SKM-1 (cell line): ENCODE results near the gene CDC42.

Experiments
- DNase-seq: peaks from one replicate; lab custom pipeline; 2025; ENCODE audit not compliant: unreplicated experiment; lab: John Stamatoyannopoulos, UW

The CDC42 gene

DNA sequence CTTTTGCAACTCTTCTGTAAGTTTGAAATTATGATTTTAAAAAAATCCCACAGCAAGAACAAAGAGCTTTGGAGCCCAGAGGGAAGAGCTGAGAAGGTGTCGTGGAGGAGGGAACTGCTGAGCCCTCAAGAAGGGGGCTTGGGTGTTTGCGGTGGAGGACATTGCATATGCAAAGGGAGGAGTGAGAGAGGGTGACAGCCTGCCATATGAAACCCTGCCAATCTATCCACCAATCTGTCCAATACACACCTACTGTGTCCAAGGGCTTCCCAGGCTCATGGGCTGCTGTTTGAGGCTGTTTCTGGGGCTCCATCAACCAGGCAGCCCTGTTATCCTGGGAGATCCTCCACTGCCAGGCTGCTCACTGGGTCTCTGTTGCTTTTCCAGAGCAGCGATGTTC is 75.2 kb downstream of the CDC42 start:
- DNase-seq, result no peak

DNA sequence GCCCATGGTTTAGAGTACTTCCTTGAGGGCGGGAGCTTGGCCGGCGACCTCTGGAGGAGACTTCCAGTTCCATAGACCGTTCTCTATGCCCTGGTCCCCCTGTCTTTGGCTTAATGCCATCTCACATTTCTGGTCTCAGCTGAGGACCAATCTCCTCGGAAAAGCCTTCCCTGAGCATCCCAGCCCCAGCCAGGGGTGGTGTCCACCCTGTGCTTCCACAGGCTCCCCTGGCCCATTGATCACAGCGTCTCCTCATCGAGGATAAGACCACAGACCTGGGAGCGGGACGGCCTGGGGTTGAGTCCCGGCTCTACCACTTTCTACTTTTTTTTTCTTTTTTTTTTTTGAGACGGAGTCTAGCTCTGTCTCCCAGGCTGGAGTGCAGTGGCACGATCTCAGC is 75.9 kb downstream of the CDC42 start:
- DNase-seq, result no peak

DNA sequence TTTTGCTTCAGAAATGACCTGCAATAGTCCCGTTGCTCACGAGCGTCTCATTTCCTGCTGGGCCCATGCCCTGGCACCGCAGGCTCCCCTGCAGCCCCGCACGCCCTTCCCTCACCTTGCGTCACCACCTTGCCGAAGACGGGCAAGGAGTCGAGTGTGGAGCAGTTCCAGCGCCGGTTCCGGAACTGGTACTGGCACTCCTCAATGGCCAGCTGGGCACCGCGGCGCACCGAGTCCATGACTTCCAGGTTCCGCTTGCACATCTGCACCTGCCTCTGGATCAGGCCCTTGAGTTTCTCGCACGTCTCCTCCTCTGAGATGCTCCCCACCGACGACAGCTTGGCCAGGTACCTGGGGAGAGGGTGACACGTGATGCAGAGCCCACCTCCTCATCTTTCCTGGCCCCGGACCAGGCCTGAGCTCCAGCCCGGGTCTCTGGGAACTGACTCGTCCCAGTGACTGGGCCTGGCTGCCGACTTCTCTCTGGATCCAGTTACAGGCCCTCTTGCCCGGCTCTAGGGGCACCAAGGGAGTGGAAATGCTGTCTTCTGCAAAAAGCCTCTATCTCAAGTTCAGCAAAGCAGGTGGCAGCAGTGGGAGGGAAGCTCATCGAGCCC is 77.1 kb downstream of the CDC42 start:
- no peak for DNase-seq

DNA sequence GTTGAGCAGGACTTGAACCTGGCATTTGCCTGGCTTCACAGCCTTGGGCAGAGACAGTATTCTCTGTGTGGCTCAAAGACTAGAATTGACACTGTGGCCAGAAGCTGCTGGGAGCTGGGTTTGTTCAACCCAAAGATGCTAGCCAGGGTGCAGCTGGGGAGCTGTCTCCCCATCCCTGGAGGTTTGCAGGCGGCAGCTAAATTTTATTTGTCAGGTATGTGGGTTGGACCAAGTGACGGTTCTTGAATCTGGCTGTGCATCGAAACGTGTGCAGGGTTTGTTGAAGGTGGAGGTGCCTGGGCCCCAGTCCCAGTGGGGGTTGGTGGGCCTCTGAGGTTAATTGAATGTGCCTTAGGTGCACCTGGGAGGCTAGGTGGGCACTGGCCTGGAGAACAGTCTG is 78.6 kb downstream of the CDC42 start:
- no peak for DNase-seq

DNA sequence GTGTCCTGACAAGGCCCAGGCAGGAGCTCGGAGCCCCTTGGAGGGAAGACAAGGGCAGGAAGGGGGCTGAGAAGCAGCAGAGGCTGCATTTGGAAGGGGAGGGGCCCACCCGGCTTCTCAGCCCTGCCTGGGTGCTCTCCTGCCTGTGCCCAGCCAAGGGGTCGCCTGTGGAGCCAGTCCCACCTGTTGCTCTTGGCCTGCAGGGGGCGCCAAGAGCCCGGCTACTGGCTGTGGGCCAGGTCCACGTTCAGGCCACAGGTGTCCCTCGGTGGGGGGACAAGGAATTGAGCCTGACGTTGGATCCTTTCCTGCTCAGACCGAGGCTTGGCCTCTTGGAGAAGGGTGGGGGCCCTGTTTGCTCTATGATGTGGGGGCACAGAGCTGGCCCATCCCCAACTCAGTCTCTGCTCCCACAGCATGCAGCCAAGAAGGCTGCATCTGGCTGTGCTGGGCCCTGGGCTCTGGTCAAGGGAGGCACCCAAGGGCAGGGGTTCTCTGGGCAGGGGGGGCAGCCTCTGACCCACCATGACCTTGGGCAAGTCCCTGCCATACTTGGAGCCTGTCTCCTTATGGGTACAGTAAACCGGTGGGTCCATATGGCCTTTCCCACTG is 79.5 kb downstream of the CDC42 start:
- no peak for DNase-seq

DNA sequence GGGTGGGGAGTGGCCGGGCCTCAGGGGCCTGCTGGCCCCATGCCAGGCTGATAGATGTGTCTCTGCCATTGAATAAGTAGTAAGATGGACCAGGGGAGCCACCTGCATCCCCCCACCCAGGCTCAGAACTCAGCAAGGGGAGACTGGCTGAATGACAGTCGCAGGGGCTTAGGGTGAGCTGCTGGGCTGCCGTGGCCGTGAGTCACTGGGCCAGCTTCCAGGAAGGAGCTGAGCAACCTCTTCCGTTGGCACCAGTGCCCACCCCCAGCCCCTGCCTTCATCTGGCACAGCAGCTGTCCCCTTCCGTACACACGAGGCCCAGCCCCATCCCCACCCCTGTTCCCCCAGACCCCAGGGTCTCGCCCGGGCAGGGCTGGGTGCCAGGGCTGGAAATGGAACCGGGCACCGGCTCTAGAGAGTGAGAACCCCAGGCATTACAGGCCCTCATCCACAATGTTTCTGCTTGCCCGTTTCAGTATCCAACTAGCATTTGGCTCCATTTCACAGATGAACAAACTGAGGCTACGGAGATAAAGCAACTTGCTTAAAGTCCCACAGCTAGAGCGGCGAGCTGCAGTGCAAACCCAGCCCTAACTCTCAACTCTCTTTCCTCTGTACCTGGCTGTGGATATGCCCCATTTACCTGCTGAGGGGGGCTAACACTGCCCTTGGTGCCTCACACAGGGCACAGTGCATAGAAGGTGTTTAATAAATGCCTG is 80.2 kb downstream of the CDC42 start:
- DNase-seq, result no peak

DNA sequence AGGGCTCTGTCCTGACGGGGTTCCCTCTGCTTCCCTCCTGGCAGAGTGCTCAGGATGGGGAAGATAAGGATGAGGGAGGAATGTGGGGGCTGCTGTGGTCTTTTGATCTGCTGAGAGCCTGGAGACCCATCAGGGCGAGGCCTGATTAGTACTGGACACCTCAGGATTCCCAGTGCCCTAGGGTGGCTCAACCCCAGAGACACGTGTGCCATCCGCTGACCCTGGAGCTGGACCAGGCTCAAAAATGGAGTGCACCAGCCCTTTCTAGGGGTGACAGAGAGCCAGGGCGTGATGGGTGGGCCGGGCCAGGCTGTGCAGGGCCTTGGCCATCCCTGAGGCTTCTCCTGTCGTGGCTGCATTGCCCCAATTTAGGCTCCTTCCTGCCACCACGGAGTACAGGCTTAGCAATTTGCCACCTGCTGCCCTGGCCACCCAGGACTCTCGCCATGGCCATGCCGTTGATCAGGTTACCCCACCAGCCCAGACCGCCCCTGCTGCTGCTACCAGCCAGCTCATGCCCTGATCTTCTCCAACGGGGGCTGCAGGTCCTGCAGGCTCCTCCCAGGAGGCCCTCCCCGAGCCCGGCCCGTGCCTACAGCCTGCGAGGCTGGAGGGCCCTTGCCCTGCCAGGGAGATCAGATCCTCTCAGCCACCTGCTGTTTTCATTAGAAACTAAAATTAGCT is 80.9 kb downstream of the CDC42 start:
- no peak for DNase-seq

DNA sequence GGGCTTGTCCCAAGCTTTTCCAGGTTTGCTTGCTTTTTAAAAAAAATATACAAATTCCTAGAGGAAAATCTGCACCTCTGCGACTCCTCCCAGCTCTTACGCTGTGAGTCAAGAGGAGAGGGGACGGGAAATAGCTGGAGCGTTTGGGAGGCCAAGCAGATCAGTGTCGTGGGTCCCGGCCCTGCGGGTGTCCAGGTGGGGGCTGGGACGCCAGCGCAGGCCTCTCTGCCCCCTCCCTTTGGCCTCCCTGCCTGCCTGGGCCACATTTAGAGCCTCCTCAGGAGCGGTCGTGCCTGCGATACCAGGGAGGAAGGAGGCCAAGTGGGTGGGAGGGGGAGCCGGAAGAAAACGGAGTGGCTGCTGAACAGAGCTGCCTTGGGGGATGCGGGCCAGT is 81.4 kb downstream of the CDC42 start:
- DNase-seq, result no peak

DNA sequence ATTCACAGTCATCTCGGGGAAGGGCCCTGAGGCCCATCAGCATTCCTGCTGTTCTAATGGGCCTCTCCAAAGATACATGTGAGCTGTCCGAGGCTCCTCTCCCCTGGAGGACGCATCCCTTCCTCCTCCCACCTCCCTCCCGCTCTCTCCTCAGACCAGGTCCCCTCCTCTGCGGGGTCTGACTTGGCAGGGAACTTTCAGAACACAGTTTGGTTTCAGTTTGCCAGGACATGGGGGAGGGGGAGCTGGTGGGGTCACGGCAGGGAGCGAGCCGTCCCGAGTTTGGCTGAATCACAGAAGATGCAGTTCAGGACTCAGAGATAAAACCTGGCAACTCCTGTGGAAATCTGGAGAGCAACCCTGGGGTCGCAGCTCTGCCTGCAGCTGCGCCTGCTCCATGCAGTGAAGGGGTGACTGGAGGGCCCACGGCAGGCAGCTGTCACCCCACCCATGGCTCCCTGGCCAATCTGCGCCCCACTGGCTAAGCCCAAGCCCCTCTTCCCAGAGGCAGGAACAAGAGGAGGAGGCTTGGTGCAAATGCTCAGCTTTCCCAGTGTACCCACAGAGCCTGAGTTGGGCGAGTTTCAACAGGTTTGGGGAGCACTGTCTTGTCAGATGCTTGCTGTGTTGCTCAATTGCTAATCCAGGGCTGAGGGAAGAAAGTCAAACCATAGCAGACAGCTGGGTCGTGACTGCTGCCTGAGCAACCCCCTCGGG is 84.7 kb downstream of the CDC42 start:
- DNase-seq, result no peak

DNA sequence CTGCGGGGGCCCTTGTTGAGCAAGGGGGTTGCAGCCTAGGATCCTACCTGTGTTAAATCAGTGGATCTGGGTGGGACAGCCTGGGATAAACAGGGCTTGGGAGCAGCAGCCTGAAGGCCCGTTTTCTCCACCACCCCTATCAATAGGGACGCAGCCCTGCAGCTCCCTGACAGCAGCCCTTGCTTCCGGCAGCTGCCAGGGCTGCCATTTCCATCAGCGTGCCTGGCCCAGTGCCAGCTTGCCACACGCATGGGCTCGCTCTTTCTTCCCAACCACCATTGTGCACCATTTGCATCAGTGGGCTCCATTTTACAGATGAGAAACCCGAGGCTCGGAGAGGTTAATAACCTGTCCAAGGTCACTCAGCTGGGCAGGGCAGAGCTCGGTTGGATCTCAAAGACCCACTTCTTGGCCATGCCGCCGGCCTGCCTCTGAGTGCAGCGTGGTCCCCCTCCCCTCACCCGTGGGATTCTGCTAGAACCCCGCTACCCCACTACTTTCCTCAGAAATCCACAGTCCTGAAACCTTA is 86.6 kb downstream of the CDC42 start:
- DNase-seq, result no peak

DNA sequence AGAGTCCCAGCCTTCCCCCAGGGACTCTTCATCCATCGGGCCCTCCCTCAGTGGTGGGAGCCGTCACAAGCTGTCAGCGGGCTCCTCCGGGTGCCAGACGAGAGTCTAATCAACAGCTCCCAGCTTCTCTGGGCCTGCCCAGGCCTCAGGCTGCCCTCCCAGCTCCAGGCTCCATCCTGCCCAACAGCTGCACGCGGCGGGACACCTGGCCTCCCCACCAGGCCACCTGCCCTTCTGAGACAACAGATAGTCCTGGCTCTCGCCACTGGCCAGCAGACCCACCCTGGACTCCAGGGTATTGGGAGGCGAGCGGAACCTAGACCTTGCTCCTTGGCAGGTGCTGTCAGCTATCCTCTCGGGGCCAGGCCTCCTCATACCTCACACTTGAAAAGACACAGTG is 87.3 kb downstream of the CDC42 start:
- no peak for DNase-seq
